ENCODE results near the gene PABPN1. TPM values are rescaled to one million over a fixed set of nuclear protein-coding genes. Genes with fewer than 3 reads are reported as not detected.
"Not testable (repeated sequence)": the region's sequence is repeated elsewhere in the genome, so short reads cannot be mapped to it uniquely, and the experiment has no call there.

PABPN1 gene
- total RNA-seq, 1 experiment from 2014 or later = 80.8 TPM

- DNase-seq (ENCODE audit: low read depth) = peak; percentile 97
These were observed 19.8 kb upstream of the PABPN1 start for GRCh38 chr14:23301288-23301968.

DNA sequence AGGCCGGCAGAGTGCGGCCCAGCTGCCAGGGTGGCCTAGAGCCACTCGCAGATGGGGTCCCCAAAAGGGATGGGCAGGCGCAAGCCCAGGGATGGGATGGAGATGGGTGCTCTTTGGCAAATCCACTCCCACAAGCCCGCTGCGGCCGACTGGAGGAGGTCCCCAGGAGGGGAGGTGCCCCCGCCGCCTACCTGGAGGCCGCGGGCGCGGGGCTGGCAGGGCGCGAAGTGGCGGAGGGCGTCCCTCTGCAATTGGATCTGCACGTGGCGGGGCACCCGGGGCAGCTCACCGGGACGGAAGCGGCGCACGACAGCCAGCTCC is 19.3 kb upstream of the PABPN1 start:
- DNase-seq (ENCODE audit: low read depth) = no peak

GRCh38 chr14:23302290-23303225 is 18.7 kb upstream of the PABPN1 start, which contains the start of gene PPP1R3E:
TSS of gene PPP1R3E (minus strand) at chr14:23302859. CDS start at chr14:23302576, 283 bp downstream.
- peak; percentile 55 for DNase-seq (ENCODE audit: low read depth)

DNA sequence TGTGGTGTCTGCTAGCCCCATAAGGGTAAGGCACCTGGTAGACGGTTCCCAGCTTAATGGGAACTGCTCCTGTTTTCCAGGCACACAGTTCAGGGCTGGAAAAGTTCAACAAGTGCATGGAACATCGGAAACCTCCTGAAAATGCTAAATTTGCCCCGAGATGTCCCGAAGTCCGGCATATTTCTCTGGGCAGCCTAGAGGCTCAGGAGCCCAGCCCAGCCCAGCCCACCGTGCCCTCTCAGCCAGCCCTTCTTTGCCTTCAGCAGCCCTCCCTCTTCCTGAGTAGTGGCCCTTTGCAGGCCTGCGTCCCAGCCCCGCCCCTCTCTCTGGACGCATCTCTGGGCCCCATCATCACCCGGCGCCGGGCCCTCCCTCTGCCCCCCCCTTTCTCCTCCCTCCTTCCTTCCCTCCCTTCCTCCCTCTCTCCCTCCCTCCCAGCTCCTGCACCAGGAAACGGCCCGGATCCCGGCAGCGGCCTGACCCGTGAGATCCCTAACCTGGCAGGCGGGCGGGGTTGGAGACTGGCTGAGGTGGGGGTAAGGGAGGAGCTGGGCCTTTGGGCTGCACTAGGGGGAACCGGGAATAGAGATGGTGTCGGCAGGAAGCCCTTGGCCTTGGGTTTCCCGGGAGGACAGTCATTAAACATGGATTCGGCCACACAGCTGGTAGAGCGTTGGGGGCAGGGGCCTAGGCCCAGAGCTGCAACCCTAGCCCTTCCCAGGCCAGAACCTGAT is 14.7 kb upstream of the PABPN1 start, which contains the start of gene BCL2L2:
BCL2L2 (plus strand) TSS at position 422 of the 734 bp plus-strand sequence. CDS start 935 bp downstream, outside the sequence.
- peak; percentile 89 for DNase-seq (ENCODE audit: low read depth)

DNA sequence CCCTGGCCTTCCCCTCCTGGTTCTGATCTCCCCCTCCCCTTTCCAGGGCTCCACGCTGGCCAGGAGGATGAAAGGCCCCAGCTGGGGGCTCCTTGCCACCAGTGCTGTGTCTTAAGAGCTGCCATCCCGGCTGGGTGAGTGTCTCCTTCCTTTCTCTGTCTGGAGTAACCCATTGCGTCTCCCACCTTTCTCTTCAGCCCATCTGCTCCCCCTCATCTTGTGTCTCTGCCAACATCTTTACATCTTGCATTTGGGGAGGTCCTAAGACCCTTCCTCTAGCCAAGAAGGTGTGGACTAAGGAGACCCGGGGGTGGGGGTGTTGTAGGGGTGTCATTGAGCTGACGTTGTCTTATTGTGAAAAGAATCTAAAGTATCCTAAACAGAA is 14.1 kb upstream of the PABPN1 start:
- DNase-seq (ENCODE audit: low read depth) = no peak

GRCh38 chr14:23307687-23308644 is 13.3 kb upstream of the PABPN1 start:
- peak; percentile 31 for DNase-seq (ENCODE audit: low read depth)

GRCh38 chr14:23308721-23309445 is 12.4 kb upstream of the PABPN1 start:
- no peak for DNase-seq (ENCODE audit: low read depth)

GRCh38 chr14:23310546-23310945 is 10.7 kb upstream of the PABPN1 start:
- DNase-seq (ENCODE audit: low read depth) = no peak

- no peak for DNase-seq (ENCODE audit: low read depth)
These were observed 5.0 kb upstream of the PABPN1 start for GRCh38 chr14:23316300-23316699.

- DNase-seq (ENCODE audit: low read depth) = no peak
These were observed 1.3 kb upstream of the PABPN1 start for GRCh38 chr14:23319746-23320583.

DNA sequence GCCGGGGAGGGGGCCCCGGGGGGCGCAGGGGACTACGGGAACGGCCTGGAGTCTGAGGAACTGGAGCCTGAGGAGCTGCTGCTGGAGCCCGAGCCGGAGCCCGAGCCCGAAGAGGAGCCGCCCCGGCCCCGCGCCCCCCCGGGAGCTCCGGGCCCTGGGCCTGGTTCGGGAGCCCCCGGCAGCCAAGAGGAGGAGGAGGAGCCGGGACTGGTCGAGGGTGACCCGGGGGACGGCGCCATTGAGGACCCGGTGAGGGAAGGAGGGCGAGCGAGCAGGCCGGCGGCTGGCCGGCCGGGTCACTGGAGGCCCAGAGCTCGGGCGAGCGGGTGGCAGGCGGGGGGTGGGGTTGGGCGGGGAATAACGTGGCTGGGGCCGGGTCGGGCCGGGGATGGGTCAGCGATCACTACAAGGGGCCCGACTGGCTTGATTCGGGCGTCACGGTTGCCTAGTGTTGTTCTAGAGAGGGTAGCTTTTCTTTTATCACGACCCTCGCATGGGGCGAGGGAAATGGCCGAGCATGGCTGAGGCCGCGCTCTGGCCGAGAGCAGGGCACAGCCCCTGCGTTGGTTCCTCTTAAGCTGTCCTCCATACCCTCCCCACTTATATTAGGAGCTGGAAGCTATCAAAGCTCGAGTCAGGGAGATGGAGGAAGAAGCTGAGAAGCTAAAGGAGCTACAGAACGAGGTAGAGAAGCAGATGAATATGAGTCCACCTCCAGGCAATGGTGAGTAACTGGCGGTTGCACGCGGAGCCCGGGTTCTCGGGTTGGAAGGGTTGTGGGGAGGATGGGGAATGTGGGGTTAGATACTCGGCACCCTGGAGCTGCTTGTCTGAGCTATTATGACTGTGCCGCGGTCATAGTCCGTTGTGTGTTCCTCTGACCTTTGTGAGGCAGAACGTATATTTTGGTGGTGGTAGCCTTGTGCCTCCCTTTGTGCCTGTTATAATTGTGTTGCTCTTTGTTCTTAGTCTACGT is 603 bp downstream of the PABPN1 start:
- DNase-seq (ENCODE audit: low read depth) = peak; percentile 70

DNA sequence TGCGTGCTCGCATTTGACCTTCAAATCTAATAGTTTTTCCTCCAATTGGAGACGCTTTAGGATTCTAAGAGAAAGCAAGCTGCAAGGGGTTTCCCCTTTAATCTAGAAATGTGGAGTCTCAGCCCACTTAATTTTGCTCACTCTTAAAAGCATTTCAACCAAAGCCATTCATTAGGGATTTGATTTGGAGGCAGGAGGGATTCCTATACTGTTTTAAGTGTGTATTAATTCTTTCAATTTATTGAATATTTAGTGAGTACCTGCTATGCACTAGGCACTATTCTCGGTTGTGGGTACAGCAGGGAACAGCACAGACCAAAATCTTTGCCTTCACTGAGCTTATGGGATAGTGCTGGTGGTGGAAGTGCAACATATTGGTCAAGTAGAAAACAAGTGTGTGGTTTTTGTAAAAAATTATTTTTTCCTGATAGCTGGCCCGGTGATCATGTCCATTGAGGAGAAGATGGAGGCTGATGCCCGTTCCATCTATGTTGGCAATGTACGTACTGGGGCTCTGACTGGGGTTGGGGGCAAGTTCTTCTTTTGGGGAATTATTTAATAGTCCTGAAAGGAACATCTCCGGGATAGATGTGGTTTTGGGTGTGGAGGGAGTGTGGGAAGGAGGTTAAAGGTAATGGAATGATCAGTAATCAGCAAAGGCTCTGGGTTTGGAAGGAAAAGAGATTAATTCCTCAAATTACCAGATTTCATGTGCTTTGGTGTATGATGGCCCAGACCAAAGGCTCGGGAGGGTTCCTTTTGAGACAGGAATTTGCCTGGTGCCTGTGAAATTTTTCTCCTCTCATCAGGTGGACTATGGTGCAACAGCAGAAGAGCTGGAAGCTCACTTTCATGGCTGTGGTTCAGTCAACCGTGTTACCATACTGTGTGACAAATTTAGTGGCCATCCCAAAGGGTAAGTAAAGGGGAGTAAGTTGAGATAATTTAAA is 1.6 kb downstream of the PABPN1 start:
- DNase-seq (ENCODE audit: low read depth) = no peak

DNA sequence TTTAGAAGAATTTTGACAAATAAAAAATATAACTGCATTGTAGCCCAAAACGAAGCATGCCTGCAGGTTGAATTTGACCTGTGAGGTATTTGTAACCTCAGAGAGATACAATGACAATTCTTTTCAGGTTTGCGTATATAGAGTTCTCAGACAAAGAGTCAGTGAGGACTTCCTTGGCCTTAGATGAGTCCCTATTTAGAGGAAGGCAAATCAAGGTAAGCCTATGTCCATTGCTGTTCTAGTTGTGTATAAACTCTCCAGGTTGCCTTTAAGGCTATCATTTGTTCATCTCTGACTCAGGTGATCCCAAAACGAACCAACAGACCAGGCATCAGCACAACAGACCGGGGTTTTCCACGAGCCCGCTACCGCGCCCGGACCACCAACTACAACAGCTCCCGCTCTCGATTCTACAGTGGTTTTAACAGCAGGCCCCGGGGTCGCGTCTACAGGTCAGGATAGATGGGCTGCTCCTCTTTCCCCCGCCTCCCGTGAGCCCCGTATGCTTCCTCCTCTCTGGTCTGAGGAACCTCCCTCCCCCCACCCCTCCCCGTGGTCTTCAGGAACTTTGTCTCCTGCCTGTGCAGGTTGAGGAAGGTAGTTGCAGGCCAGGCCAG is 2.7 kb downstream of the PABPN1 start:
- no peak for DNase-seq (ENCODE audit: low read depth)

DNA sequence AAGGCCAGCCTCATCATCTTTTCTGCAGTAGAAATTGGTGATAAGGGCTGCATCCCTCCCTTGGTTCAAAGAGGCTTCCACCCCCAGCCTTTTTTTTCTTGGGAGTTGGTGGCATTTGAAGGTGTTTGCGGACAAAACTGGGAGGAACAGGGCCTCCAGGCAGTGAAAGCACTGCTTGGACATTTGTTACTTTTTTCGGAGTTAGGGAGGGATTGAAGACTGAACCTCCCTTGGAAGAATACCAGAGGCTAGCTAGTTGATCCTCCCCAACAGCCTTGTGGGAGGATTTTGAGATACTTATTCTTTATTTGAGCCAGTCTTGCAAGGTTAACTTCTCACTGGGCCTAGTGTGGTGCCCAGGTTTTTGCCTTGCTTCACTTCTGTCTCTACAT is 3.2 kb downstream of the PABPN1 start:
- DNase-seq (ENCODE audit: low read depth) = no peak

GRCh38 chr14:23324993-23325392 is 3.7 kb downstream of the PABPN1 start:
- DNase-seq (ENCODE audit: low read depth) = no peak

DNA sequence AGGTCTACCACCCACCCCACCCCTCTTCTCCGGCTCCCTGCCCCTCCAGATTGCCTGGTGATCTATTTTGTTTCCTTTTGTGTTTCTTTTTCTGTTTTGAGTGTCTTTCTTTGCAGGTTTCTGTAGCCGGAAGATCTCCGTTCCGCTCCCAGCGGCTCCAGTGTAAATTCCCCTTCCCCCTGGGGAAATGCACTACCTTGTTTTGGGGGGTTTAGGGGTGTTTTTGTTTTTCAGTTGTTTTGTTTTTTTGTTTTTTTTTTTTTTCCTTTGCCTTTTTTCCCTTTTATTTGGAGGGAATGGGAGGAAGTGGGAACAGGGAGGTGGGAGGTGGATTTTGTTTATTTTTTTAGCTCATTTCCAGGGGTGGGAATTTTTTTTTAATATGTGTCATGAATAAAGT is 4.5 kb downstream of the PABPN1 start:
- DNase-seq (ENCODE audit: low read depth) = not testable (repeated sequence)
